ENCODE measurements around the gene CRELD2.

CRELD2 gene

DNA sequence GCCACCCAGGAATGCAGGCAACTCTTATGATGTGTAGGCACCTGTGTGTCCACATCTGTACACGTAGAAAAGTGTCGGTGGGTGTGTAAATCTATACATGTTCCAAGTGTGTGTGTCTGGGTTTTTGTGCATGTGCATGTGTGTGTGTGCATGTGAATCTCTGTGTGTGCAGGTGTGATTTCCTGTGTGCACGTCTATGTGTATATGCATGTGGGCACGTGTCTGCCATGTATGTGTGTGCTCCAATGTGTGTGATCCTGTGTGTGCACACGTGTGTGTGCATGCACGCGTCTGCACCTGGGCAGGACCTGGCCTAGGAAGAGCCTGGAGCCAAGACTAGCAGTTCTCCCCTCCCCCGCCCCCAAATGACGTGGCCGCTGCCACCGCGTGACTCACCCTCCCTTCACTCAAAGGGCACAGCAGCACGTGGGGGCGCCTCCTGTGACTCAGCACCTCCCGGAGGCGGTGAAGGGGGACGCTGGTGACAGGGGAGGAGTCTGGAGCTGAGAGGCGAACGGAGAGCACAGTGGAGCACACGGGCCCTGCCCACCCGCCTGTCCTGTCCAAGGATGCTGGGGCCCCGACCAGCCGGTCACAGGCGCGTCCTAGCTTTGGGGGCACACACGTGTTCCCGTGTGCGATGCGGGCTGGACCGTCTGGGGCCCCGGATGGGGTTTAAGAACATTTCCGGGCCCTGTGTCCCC, 52.2 kb downstream of the CRELD2 start:
- peak; percentile 78 for DNase-seq

DNA sequence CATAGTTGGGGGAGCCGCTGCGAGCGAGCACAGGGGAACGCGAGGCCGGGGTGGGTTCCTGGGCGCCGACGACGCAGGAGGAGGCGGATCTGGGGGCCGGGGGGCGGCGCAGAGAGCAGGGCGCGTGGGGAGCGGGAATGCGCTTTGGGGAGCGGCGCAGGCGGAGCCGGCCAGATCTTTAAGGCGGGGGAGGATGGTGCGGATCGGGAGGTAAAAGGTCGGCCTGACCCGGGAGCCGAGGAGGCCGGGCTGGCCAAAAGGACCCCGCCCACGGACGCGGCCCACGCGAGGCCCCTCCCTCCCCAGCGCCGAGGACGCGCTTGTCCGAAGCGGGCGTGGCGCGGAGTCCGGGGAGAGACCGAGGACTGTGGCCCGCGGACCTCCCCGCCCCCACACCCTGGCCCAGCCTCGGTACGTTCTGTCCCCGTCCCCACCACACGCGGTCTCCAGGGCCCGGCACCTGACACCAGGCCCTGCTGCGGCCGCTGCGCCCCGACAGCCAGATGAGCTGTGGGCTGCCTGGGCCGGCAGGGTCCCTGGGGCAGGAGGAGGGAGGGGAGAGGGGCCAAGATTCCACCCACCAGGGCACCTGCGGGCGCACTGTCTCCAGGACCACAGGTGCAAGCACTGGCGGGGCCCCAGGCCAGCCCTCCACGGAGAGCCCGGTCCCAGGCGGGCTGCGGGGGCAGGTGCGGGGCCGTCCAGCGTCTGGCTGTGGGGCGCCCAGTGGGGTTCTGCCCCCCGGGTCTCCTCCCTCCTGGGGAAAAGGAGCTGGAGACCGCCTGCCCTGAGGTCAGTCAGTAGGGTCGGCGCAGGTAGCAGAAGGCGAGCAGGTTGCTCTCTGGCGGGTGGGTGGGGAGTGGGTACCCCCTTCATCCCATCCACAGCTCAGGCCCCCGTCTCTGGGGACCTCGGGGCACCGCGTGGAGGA, 53.1 kb downstream of the CRELD2 start:
- peak; percentile 59 for DNase-seq

DNA sequence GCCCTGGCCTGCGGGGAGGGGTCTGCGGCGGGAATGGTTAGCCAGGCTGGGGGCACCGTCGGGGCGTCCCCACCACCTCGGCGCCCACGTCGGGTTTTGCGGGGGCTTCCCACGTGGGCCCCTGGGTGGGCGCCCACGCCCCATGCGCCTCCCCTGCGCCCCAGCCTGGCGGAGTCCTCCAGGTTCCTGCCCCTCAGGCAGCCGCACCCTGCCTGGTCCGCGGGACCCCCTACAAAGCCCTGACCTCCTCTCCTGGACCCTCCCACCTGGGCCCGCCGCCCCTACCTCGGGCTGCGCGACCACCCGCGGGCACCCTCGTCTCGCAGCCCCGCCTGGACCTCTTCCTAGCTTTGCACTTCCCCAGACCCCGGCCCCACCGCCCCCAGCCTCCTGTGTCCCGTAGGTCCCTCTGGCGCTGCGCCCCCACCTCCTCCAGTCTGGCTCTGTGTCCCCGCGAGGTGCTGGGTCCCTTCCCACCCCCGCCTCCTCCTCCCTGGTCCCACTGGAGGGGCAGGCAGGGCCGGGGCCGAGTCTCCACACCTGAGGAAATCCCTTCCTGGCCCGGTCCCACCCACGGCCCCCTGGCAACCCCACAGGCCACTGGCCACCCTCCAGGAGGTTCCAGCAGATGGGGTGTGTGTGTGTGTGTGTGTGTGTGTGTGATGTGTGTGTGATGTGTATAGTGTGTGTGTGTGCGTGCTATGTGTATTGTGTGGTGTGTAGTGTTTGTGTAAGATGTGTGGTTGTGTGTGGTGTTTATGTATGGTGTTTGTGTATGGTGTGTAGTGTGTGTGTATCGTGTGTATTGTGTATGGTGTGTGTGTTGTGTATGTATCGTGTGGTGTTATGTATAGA, 54.0 kb downstream of the CRELD2 start:
- DNase-seq = no peak

DNA sequence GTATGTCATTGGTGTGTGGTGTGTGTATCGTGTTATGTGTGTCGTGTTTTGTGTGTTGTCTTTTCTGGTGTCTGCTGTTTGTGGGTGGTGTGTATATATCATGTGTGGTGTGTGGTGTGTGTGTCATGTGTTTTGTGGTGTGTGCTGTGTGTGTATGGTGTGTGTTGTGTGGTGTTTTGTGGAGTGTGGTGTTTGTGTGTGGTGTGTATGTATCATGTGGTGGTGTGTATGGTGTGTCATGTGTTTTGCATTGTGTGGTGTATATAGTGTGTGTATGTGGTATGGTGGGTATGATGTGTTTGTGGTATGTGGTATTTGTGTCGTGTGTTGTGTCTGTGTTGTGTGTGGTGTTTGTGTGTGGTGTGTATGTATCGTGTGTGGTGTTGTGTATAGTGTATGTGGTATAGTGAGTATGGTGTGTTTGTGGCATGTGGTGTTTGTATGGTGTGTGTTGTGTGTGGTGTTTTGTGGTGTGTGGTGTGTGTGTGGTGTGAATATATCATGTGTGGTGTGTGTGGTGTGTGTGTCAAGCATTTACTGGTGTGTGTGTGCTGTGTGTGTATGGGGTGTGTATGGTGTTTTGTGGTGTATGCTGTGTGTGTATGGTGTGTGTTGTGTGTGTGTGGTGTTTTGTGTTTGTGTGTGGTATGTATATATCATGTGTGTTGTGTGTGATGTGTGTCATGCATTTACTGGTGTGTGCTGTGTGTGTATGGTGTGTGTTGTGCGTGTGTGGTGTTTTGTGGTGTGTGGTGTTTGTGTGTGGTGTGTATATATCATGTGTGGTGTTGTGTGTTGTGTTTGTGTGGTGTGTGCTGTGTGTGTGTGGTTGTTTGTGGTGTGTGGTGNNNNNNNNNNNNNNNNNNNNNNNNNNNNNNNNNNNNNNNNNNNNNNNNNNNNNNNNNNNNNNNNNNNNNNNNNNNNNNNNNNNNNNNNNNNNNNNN, 54.9 kb downstream of the CRELD2 start:
- no peak for DNase-seq

DNA sequence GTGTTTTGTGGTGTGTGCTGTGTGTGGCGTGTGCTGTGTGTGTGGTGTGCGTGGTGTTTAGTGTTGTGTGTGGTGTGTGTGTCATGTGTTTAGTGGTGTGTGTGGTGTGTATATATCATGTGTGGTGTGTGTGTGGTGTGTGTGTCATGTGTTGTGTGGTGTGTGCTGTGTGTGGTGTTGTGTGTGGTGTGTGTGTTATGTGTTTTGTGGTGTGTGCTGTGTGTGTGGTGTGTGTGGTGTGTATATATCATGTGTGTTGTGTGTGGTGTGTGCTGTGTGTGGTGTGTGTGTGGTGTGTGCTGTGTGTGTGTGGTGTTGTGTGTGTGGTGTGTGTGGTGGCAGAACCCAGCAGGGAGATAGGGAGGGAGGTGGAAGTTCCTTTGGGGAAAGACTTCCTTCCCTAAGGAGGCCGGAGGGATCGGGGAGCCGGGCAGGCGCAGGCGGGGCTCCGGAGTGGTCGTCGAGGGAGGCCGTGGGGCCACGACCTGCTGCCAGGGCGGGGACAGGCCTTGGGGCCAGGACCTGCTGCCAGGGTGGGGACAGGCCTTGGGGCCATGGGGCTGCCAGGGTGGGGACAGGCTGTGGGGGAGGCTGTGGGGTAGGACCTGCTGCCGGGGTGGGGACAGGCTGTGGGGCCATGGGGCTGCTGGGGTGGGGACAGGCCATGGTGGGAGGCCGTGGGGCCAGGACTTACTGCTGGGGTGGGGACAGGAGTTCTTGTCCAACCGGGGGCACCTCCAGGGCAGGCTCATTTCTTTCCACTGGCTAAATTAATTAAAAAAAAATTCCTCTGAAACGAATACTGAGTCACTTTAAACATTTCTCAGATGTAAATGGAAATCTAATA, 57.3 kb downstream of the CRELD2 start:
- no peak for DNase-seq

DNA sequence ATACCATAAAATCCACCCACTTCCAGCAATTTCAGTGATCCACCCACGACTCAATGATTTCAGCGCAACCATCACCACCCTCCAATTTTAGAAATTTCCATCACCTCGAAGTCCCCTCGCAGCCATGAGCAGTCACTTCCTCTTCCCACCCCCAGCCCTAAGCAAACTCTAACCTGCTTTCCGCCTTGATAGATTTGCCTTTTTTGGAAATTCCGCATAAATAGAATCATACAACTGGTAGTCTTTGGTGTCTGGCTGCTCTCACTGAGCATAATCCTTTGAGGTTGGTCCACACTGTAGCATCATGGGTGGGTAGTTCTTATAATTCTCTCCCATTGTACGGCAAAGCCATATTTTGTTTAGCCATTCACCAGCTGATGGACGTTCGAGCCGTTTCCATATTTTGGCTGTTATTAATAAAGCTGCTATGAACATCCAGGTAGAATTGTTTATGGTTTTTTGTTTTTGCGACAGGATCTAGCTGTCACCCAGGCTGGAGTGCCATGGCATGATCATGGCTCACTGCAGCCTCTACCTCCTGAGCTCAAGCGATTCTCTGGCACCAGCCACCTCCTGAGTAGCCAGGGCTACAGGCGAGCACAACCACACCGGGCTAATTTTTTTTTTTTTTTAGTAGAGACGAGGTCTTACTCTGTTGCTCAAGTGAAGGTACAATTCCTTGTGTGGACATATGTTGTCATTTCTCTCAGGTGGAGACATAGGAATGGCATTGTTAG, 58.2 kb downstream of the CRELD2 start:
- DNase-seq = no peak
